DOHH2 (cell line): ENCODE measurements around the gene PDE4B.
A peak's percentile ranks its signal among the peaks of the same experiment; 100 is the strongest.

Experiments
- H3F3A ChIP-seq: fragments of 200-600 bp; sonication (generic), shearing (Covaris generic); 2 replicates; pipeline ENCODE4 v1.6.0; 2016; ENCODE audit warnings: antibody characterized with exemption, mild to moderate bottlenecking; ENCODE audit not compliant: control insufficient read depth, insufficient read depth
- H3K27ac ChIP-seq: fragments of 200-600 bp; sonication (generic); 2 replicates; pipeline ENCODE4 v1.5.1; 2014; ENCODE audit warnings: low read depth, mild to moderate bottlenecking, low read length, moderate library complexity
- H3K27me3 ChIP-seq: fragments of 200-600 bp; sonication (generic); 2 replicates; pipeline ENCODE4 v1.6.1; 2014; ENCODE audit warnings: mild to moderate bottlenecking, low read length, mixed read lengths; ENCODE audit not compliant: control insufficient read depth
- H3K36me3 ChIP-seq: fragments of 200-600 bp; sonication (generic); 2 replicates; pipeline ENCODE4 v1.6.1; 2014; ENCODE audit warnings: mild to moderate bottlenecking, low read length, moderate library complexity, mixed read lengths; ENCODE audit not compliant: control insufficient read depth
- H3K4me1 ChIP-seq: fragments of 200-600 bp; sonication (generic); 2 replicates; pipeline ENCODE4 v1.6.1; 2014; ENCODE audit warnings: mild to moderate bottlenecking, low read length, mixed read lengths; ENCODE audit not compliant: control insufficient read depth
- H3K4me2 ChIP-seq: fragments of 200-600 bp; sonication (generic); 2 replicates; pipeline ENCODE4 v1.6.0; 2014; ENCODE audit warnings: mild to moderate bottlenecking, low read length, moderate library complexity
- H3K4me3 ChIP-seq: fragments of 200-600 bp; sonication (generic); 2 replicates; pipeline ENCODE4 v1.5.1; 2014; ENCODE audit warnings: mild to moderate bottlenecking, low read length, mixed read lengths
- H3K79me2 ChIP-seq: fragments of 200-600 bp; sonication (generic); 2 replicates; pipeline ENCODE4 v1.6.1; 2014; ENCODE audit warnings: mild to moderate bottlenecking, low read length, mixed read lengths; ENCODE audit not compliant: control insufficient read depth
- H3K9me2 ChIP-seq: fragments of 200-600 bp; sonication (generic); replicated peaks from 2 replicates; pipeline ENCODE4 v1.6.1; 2014; ENCODE audit warnings: mild to moderate bottlenecking, low read length, mixed read lengths; ENCODE audit not compliant: control insufficient read depth
- H3K9me3 ChIP-seq: fragments of 200-600 bp; sonication (generic); 2 replicates; pipeline ENCODE4 v1.6.1; 2014; ENCODE audit warnings: antibody characterized with exemption, low read length, mixed read lengths; ENCODE audit not compliant: control insufficient read depth, insufficient read depth
- H4K20me1 ChIP-seq: fragments of 200-600 bp; sonication (generic); 2 replicates; pipeline ENCODE4 v1.6.0; 2014; ENCODE audit warnings: low read depth, mild to moderate bottlenecking, antibody characterized with exemption, low read length, moderate library complexity; ENCODE audit not compliant: control insufficient read depth, insufficient read depth
- EZH2phosphoT487 ChIP-seq: fragments of 200-600 bp; sonication (generic); IDR thresholded peaks from 2 replicates; pipeline ENCODE4 v1.6.1; 2017; ENCODE audit warnings: borderline replicate concordance, mild to moderate bottlenecking, antibody characterized with exemption, low read length, moderate library complexity, mixed read lengths
- TF ChIP-seq, protein P1 (sequence below): fragments of 200-600 bp; sonication (generic); IDR thresholded peaks from one replicate; pipeline ENCODE4 v1.5.1; 2014; ENCODE audit warnings: antibody characterized with exemption, mild to moderate bottlenecking, low read depth, low read length; ENCODE audit not compliant: poor library complexity, severe bottlenecking

The PDE4B gene

DNA sequence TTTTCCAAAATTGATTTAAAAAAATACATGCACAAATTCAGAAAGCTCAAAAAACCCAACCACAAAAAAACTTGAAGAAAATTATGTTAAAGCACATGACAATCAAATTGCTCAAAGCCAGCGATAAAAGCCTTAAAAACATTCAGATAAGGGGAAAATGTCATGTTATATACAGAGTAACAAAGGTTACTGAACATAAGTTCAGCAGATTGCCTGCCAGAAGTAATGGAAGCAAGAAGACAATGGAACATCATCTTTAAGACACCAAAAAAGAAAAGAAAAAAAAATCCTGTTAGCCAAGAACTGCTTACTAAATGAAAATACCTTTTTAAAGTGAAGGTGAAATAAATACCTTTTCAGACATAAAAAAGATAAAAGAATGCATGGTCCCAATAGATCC is 594.0 kb downstream of the PDE4B start:
- Histone ChIP-seq H4K20me1 (no peaks in the 10 kb centered on the region), H3K4me3 (no peak overlapping the region), H3K4me1 (peaks cover 6% of the 10 kb centered on the region), H3K4me2 (no peak overlapping the region), H3K9me2 (no peaks in the 10 kb centered on the region), H3K27ac (no peak overlapping the region), H3F3A (no peaks in the 10 kb centered on the region), H3K79me2 (no peaks in the 10 kb centered on the region), H3K9me3 (peaks cover 58% of the 10 kb centered on the region), H3K27me3 (no peaks in the 10 kb centered on the region), H3K36me3 (peaks cover 4% of the 10 kb centered on the region; the same call in 1 of the 2 replicates)
- TF ChIP-seq EZH2phosphoT487 = no peak
- TF ChIP-seq, protein P1, sequence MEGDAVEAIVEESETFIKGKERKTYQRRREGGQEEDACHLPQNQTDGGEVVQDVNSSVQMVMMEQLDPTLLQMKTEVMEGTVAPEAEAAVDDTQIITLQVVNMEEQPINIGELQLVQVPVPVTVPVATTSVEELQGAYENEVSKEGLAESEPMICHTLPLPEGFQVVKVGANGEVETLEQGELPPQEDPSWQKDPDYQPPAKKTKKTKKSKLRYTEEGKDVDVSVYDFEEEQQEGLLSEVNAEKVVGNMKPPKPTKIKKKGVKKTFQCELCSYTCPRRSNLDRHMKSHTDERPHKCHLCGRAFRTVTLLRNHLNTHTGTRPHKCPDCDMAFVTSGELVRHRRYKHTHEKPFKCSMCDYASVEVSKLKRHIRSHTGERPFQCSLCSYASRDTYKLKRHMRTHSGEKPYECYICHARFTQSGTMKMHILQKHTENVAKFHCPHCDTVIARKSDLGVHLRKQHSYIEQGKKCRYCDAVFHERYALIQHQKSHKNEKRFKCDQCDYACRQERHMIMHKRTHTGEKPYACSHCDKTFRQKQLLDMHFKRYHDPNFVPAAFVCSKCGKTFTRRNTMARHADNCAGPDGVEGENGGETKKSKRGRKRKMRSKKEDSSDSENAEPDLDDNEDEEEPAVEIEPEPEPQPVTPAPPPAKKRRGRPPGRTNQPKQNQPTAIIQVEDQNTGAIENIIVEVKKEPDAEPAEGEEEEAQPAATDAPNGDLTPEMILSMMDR = no peak

DNA sequence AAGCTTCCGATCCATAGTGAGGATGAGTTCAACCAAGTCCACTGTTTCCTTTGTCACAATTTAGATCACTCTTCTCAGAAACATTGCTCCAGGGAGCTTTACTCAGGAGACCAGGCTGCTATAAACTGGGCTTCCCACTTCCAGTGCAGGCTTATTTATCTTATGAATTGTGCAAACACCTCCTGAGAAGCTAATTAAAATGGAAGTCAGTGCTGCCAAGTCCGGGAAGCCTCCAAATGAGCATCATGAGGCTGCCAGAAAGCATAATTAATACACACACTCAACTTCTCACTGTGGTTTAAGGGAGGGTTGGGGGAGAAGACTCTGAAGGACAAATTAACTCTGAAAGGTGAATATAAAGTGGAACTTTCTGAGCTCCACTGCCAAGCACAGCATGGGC is 596.2 kb downstream of the PDE4B start:
- peaks cover 45% of the 10 kb centered on the region for H3K9me3 ChIP-seq

DNA sequence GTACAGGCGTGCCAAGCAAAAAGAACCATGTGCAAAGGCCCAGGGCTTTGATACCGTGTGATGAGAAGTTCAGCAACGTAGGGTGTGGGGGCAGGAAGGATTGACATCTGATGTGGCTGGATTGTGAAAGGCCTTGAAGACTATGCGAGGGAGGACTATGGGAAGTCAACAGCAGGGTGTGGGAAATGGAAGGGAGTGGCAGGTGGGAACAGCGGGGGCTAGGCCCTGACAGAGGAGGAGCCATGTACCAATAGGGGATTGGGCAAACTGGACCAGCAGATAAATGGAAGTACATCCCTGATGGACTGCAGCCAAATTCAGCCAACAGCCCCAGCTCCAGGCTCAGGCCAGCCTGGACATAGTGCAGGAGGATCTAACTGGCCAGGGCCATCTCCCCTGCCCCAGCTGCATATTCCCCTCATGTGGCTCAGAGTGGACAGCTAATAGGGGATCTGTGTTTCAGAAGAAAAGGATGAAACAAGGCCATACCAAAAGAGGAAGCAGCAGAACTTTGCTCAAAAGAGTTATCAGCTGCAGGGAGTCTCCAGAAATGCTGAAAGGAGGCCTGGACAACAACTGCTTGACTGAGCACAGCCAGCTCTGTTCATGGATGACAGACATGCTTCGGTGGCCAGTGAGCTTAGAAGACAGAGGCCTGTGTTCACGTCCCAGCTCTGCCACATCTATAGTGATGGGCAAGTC is 601.0 kb downstream of the PDE4B start:
- H3K27ac ChIP-seq = no peak overlapping the region
- H3K9me2 ChIP-seq = no peaks in the 10 kb centered on the region
- H3F3A ChIP-seq = peaks cover 11% of the 10 kb centered on the region
- H4K20me1 ChIP-seq = no peaks in the 10 kb centered on the region
- peaks cover 55% of the 10 kb centered on the region for H3K4me1 ChIP-seq
- peak overlapping the region; percentile 37 for H3K4me2 ChIP-seq
- H3K27me3 ChIP-seq = no peaks in the 10 kb centered on the region
- H3K4me3 ChIP-seq = no peak overlapping the region
- TF ChIP-seq EZH2phosphoT487 = no peak
- TF ChIP-seq, protein P1 = no peak
- peaks cover 15% of the 10 kb centered on the region; the same call in 1 of the 2 replicates for H3K9me3 ChIP-seq
- no peaks in the 10 kb centered on the region for H3K36me3 ChIP-seq
- no peaks in the 10 kb centered on the region for H3K79me2 ChIP-seq

More for the DNA sequence above, 596.2 kb downstream of the PDE4B start:
- TF ChIP-seq, protein P1 = no peak
- TF ChIP-seq EZH2phosphoT487 = no peak
- no peaks in the 10 kb centered on the region for H3K27me3 ChIP-seq
- no peak overlapping the region for H3K4me3 ChIP-seq
- peaks cover 7% of the 10 kb centered on the region for H3K4me1 ChIP-seq
- H3K4me2 ChIP-seq = no peak overlapping the region
- H3K79me2 ChIP-seq = no peaks in the 10 kb centered on the region
- no peaks in the 10 kb centered on the region for H3F3A ChIP-seq
- H3K36me3 ChIP-seq = no peaks in the 10 kb centered on the region
- H3K9me2 ChIP-seq = no peaks in the 10 kb centered on the region
- no peaks in the 10 kb centered on the region for H4K20me1 ChIP-seq
- H3K27ac ChIP-seq = no peak overlapping the region
